PC-3 (cell line): Measurements from ENCODE around the gene C9orf50. TPM values are rescaled to one million over a fixed set of nuclear protein-coding genes. Genes with fewer than 3 reads are reported as not detected.

ENCODE experiments used
- ATAC-seq: fragments of 200-7000 bp; cut with Tn5 transposase; 2 replicates; pipeline ENCODE4 v1.9.1; 2020; ENCODE audit warnings: mild to moderate bottlenecking, moderate library complexity
- BruUV-seq: library from RNA; stranded (reverse); fragments of 400-500 nt; replicated peaks from 2 replicates; lab custom pipeline; 2021; lab: Mats Ljungman, UMichigan
- CTCF ChIA-PET: fragments of 300-600 bp; sonication (Branson Sonifier 250); formaldehyde crosslinking; loops from one replicate; lab custom pipeline; 2022; ENCODE audit warnings: antibody characterized with exemption; lab: Charles Lee
- POLR2A ChIA-PET: fragments of 300-600 bp; sonication (Branson Sonifier 250); formaldehyde crosslinking; loops from one replicate; lab custom pipeline; 2022; ENCODE audit warnings: antibody characterized with exemption; ENCODE audit not compliant: unreplicated experiment; lab: Charles Lee
- DNase-seq: peaks from one replicate; pipeline ENCODE4 v3.0.0-alpha.2; 2015
- H2AFZ ChIP-seq: fragments of 300-600 bp; sonication (generic); 2 replicates; pipeline ENCODE4 v1.6.0; 2016; ENCODE audit warnings: antibody characterized with exemption, low read length
- H3F3A ChIP-seq: fragments of 300-600 bp; sonication (generic); one replicate; pipeline ENCODE4 v1.6.0; 2017; ENCODE audit warnings: antibody characterized with exemption, low read length, control low read depth, mild to moderate bottlenecking; ENCODE audit not compliant: unreplicated experiment
- H3K27ac ChIP-seq: fragments of 300-600 bp; sonication (generic); 2 replicates; pipeline ENCODE4 v1.5.1; 2016; ENCODE audit warnings: mild to moderate bottlenecking, low read length
- H3K27me3 ChIP-seq: fragments of 300-600 bp; sonication (generic); 2 replicates; pipeline ENCODE4 v1.6.1; 2016; ENCODE audit warnings: low read length, mixed read lengths
- H3K36me3 ChIP-seq: fragments of 300-600 bp; sonication (generic); 2 replicates; pipeline ENCODE4 v1.6.1; 2016; ENCODE audit warnings: low read depth, mixed run types, low read length, mixed read lengths
- H3K4me1 ChIP-seq: fragments of 300-600 bp; sonication (generic); 2 replicates; pipeline ENCODE4 v1.5.1; 2016; ENCODE audit warnings: low read length; ENCODE audit not compliant: insufficient read depth
- H3K4me2 ChIP-seq: fragments of 300-600 bp; sonication (generic); 2 replicates; pipeline ENCODE4 v1.6.0; 2016; ENCODE audit warnings: low read length
- H3K4me3 ChIP-seq: fragments of 300-600 bp; sonication (generic); 2 replicates; pipeline ENCODE4 v1.5.1; 2016; ENCODE audit warnings: mild to moderate bottlenecking, low read length, mixed read lengths
- H3K79me2 ChIP-seq: fragments of 300-600 bp; sonication (generic); 2 replicates; pipeline ENCODE4 v1.6.1; 2017; ENCODE audit warnings: low read length, mixed read lengths
- H3K9ac ChIP-seq: fragments of 300-600 bp; sonication (generic); 2 replicates; pipeline ENCODE4 v1.6.0; 2016; ENCODE audit warnings: mild to moderate bottlenecking, low read length
- H3K9me2 ChIP-seq: fragments of 300-600 bp; sonication (generic); replicated peaks from 2 replicates; pipeline ENCODE4 v1.6.1; 2016; ENCODE audit warnings: mixed run types, low read length, mixed read lengths
- H3K9me3 ChIP-seq: fragments of 300-600 bp; sonication (generic); 2 replicates; pipeline ENCODE4 v1.6.1; 2016; ENCODE audit warnings: low read length, mixed read lengths
- H4K20me1 ChIP-seq: fragments of 300-600 bp; sonication (generic); 2 replicates; pipeline ENCODE4 v1.6.1; 2016; ENCODE audit warnings: low read length, mixed read lengths
- CTCF ChIP-seq: fragments of 300-600 bp; sonication (generic); conservative IDR thresholded peaks from 2 replicates; pipeline ENCODE4 v1.5.1; 2017; ENCODE audit warnings: antibody characterized with exemption, low read depth, mild to moderate bottlenecking, low read length
- EZH2 ChIP-seq: fragments of 300-600 bp; sonication (generic); IDR thresholded peaks from one replicate; pipeline ENCODE4 v1.6.1; 2017; ENCODE audit warnings: antibody characterized with exemption, mild to moderate bottlenecking, low read length; ENCODE audit not compliant: unreplicated experiment
- EZH2phosphoT487 ChIP-seq: fragments of 300-600 bp; sonication (generic); IDR thresholded peaks from 2 replicates; pipeline ENCODE4 v1.6.1; 2018; ENCODE audit warnings: mild to moderate bottlenecking, antibody characterized with exemption, low read length, borderline replicate concordance
- intact Hi-C: fragments of 100-400 bp; cut with micrococcal nuclease; formaldehyde crosslinking; loops from 2 replicates; pipeline ENCODE4 v1.9.0; 2023
- total RNA-seq: library from RNA; depleted of rRNA; stranded (reverse); fragments of >200 nt; gene quantifications from 2 replicates; pipeline ENCODE4 v1.2.3, GENCODE V29; 2014

C9orf50 gene
- total RNA-seq, 1 experiment from 2014 or later: not detected

GRCh38 chr9:129567329-129567728 lies 53.6 kb downstream of the C9orf50 start:
- intact Hi-C loops: no loop called here
- H3K36me3 ChIP-seq: no peaks in the 10 kb centered on the region
- H2AFZ ChIP-seq: no peak overlapping the region
- H4K20me1 ChIP-seq: no peaks in the 10 kb centered on the region
- peak overlapping the region; percentile 98; the same call in 1 of the 2 replicates for H3K4me2 ChIP-seq
- DNase-seq (no peak), ATAC-seq (no peak)
- POLR2A ChIA-PET: no interaction called here
- H3F3A ChIP-seq: no peaks in the 10 kb centered on the region
- no peaks in the 10 kb centered on the region for H3K9me3 ChIP-seq
- no TSS peak for BruUV-seq
- peaks cover 22% of the 10 kb centered on the region for H3K4me1 ChIP-seq
- no peak overlapping the region for H3K9ac ChIP-seq
- H3K79me2 ChIP-seq: no peaks in the 10 kb centered on the region
- CTCF ChIA-PET: no interaction called here
- no peaks in the 10 kb centered on the region for H3K27me3 ChIP-seq
- H3K9me2 ChIP-seq: no peaks in the 10 kb centered on the region
- no peak overlapping the region for H3K4me3 ChIP-seq
- TF ChIP-seq EZH2phosphoT487 (no peak), EZH2 (no peak), CTCF (no peak)
- H3K27ac ChIP-seq: no peak overlapping the region

- no TSS peak for BruUV-seq
Measured at GRCh38 chr9:129566563-129567266, 54.2 kb downstream of the C9orf50 start.

More at GRCh38 chr9:129566563-129567266, 54.2 kb downstream of the C9orf50 start:
- H3K4me1 ChIP-seq: peaks cover 22% of the 10 kb centered on the region
- H3K9ac ChIP-seq: no peak overlapping the region
- no peak overlapping the region for H2AFZ ChIP-seq
- no peaks in the 10 kb centered on the region for H3K36me3 ChIP-seq
- ChIA-PET POLR2A (no interaction called here), CTCF (no interaction called here)
- H3K27ac ChIP-seq: no peak overlapping the region
- H3K9me2 ChIP-seq: no peaks in the 10 kb centered on the region
- ATAC-seq (no peak), DNase-seq (no peak)
- H3K79me2 ChIP-seq: no peaks in the 10 kb centered on the region
- H3K9me3 ChIP-seq: no peaks in the 10 kb centered on the region
- no peaks in the 10 kb centered on the region for H4K20me1 ChIP-seq
- H3K27me3 ChIP-seq: no peaks in the 10 kb centered on the region
- intact Hi-C loops: no loop called here
- H3K4me3 ChIP-seq: no peak overlapping the region
- H3F3A ChIP-seq: no peaks in the 10 kb centered on the region
- H3K4me2 ChIP-seq: no peak overlapping the region
- no peak for TF ChIP-seq CTCF
- TF ChIP-seq EZH2: no peak
- TF ChIP-seq EZH2phosphoT487: no peak
